Measurements from ENCODE around the gene DPY19L3.

- TF ChIP-seq, protein P1, sequence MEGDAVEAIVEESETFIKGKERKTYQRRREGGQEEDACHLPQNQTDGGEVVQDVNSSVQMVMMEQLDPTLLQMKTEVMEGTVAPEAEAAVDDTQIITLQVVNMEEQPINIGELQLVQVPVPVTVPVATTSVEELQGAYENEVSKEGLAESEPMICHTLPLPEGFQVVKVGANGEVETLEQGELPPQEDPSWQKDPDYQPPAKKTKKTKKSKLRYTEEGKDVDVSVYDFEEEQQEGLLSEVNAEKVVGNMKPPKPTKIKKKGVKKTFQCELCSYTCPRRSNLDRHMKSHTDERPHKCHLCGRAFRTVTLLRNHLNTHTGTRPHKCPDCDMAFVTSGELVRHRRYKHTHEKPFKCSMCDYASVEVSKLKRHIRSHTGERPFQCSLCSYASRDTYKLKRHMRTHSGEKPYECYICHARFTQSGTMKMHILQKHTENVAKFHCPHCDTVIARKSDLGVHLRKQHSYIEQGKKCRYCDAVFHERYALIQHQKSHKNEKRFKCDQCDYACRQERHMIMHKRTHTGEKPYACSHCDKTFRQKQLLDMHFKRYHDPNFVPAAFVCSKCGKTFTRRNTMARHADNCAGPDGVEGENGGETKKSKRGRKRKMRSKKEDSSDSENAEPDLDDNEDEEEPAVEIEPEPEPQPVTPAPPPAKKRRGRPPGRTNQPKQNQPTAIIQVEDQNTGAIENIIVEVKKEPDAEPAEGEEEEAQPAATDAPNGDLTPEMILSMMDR (IDR thresholded peaks at IDR 0.05): no peak
- no peak for TF ChIP-seq EP300 (IDR thresholded peaks at IDR 0.05)
Observed at GRCh38 chr19:32457571-32458158, 52.1 kb downstream of the DPY19L3 start.
